SK-N-SH (cell line): ENCODE results near the gene SULT1B1. TPM values are rescaled to one million over a fixed set of nuclear protein-coding genes. Genes with fewer than 3 reads are reported as not detected.
A peak's percentile ranks its signal among the peaks of the same experiment; 100 is the strongest.

Experiments used
- CTCF ChIA-PET: fragments of 300-600, 350-600 bp; formaldehyde crosslinking; extraction: SDS; loops from one replicate; lab custom pipeline; 2021; lab: Yijun Ruan, JAX
- POLR2A ChIA-PET: fragments of 350-600 bp; sonication (Branson Sonifier 250); formaldehyde crosslinking; extraction: SDS; loops from one replicate; lab custom pipeline; 2020; ENCODE audit warnings: antibody characterized with exemption, inconsistent platforms; lab: Yijun Ruan, JAX
- DNase-seq: peaks from one replicate; pipeline ENCODE4 v3.0.0; 2012
- H2AFZ ChIP-seq: fragments of 200-600 bp; sonication (generic); 2 replicates; pipeline ENCODE4 v1.8.1; 2016; ENCODE audit warnings: antibody characterized with exemption, mild to moderate bottlenecking, low read depth
- H3F3A ChIP-seq: fragments of 200-600 bp; sonication (generic); replicated peaks from 2 replicates; pipeline ENCODE3; 2016; ENCODE audit warnings: antibody characterized with exemption, mild to moderate bottlenecking; ENCODE audit not compliant: insufficient read depth
- H3K27ac ChIP-seq, 2 experiments: fragments of 200-500 bp in 1 of 2; fragments of 200-600 bp in 1 of 2; sonication (Bioruptor generic) in 1 of 2; sonication (generic), shearing (Covaris generic) in 1 of 2; 2 replicates each; pipeline versions ENCODE4 v1.5.1 to v1.6.1; 2014 to 2016; ENCODE audit warnings: low read depth in 2 of 2, inconsistent platforms in 1 of 2, low read length in 1 of 2, mild to moderate bottlenecking in 1 of 2, mixed read lengths in 1 of 2
- H3K27me3 ChIP-seq: fragments of 200-600 bp; sonication (generic), shearing (Covaris generic); 2 replicates; pipeline ENCODE4 v1.6.1; 2016; ENCODE audit warnings: mixed run types; ENCODE audit not compliant: insufficient read depth
- H3K36me3 ChIP-seq, 2 experiments: fragments of 200-500 bp in 1 of 2; fragments of 200-600 bp in 1 of 2; sonication (Bioruptor generic) in 1 of 2; sonication (generic) in 1 of 2; replicated peaks in 1 of 2; 2 replicates each; pipeline versions ENCODE3 to v1.5.1; 2014 to 2016; ENCODE audit warnings: low read length in 1 of 2, mild to moderate bottlenecking in 1 of 2; ENCODE audit not compliant: insufficient read depth in 2 of 2, control insufficient read depth in 1 of 2
- H3K4me1 ChIP-seq, 2 experiments: fragments of 200-500 bp in 1 of 2; fragments of 200-600 bp in 1 of 2; sonication (Bioruptor generic) in 1 of 2; sonication (generic), shearing (Covaris generic) in 1 of 2; 2 replicates each; pipeline versions ENCODE4 v1.5.1 to v1.6.1; 2014 to 2016; ENCODE audit warnings: low read depth in 1 of 2, low read length in 1 of 2, mixed run types in 1 of 2; ENCODE audit not compliant: insufficient read depth in 2 of 2, control insufficient read depth in 1 of 2
- H3K4me2 ChIP-seq: fragments of 200-600 bp; sonication (generic), shearing (Covaris generic); 2 replicates; pipeline ENCODE4 v1.6.1; 2017; ENCODE audit warnings: mixed run types
- H3K4me3 ChIP-seq, 2 experiments: fragments of 200-500 bp in 1 of 2; fragments of 200-600 bp in 1 of 2; sonication (Bioruptor generic) in 1 of 2; sonication (generic), shearing (Covaris generic) in 1 of 2; 2 replicates each; pipeline versions ENCODE4 v1.5.1 to v1.8.1; 2014 to 2016; ENCODE audit warnings: low read depth in 2 of 2, inconsistent platforms in 1 of 2, low read length in 1 of 2, mild to moderate bottlenecking in 1 of 2, mixed read lengths in 1 of 2, moderate library complexity in 1 of 2
- H3K79me2 ChIP-seq: fragments of 200-600 bp; sonication (generic); 2 replicates; pipeline ENCODE4 v1.8.1; 2017; ENCODE audit warnings: mild to moderate bottlenecking; ENCODE audit not compliant: insufficient read depth
- H3K9ac ChIP-seq: fragments of 200-600 bp; sonication (generic); 2 replicates; pipeline ENCODE4 v1.6.1; 2017; ENCODE audit warnings: mixed run types
- H3K9me2 ChIP-seq: fragments of 200-600 bp; sonication (generic); 2 replicates; pipeline ENCODE4 v1.6.1; 2017; ENCODE audit warnings: mixed run types
- H3K9me3 ChIP-seq: fragments of 200-600 bp; sonication (generic); 2 replicates; pipeline ENCODE4 v1.6.1; 2017; ENCODE audit warnings: mixed run types, mild to moderate bottlenecking, moderate library complexity
- H4K20me1 ChIP-seq: fragments of 200-600 bp; sonication (generic); 2 replicates; pipeline ENCODE4 v1.6.1; 2017; ENCODE audit warnings: mild to moderate bottlenecking, mixed run types; ENCODE audit not compliant: insufficient read depth
- EP300 ChIP-seq, 2 experiments: IDR thresholded peaks; 2 replicates each; pipeline versions ENCODE4 v1.4.0 to v1.6.1; 2012; ENCODE audit warnings: borderline replicate concordance in 1 of 2, low read depth in 1 of 2, low read length in 1 of 2
- FOSL2 ChIP-seq: IDR thresholded peaks from 2 replicates; pipeline ENCODE4 v1.4.0; 2012; ENCODE audit warnings: low read depth, mild to moderate bottlenecking, moderate library complexity, borderline replicate concordance
- FOXJ3 ChIP-seq: sonication (generic); formaldehyde crosslinking; IDR thresholded peaks from 2 replicates; pipeline ENCODE4 v1.5.1; 2020; ENCODE audit warnings: mild to moderate bottlenecking, missing genetic modification reagents
- FOXM1 ChIP-seq: IDR thresholded peaks from 2 replicates; pipeline ENCODE4 v1.4.0; 2012; ENCODE audit warnings: low read depth, mild to moderate bottlenecking
- JUND ChIP-seq: IDR thresholded peaks from 2 replicates; pipeline ENCODE4 v1.4.0; 2012
- MEF2A ChIP-seq: IDR thresholded peaks from 2 replicates; pipeline ENCODE4 v1.4.0; 2012; ENCODE audit warnings: low read depth, borderline replicate concordance
- NFIC ChIP-seq: IDR thresholded peaks from 2 replicates; pipeline ENCODE4 v1.4.0; 2012; ENCODE audit warnings: borderline replicate concordance
- POLR2AphosphoS5 ChIP-seq: IDR thresholded peaks from 2 replicates; pipeline ENCODE4 v1.6.1; 2012; ENCODE audit warnings: low read depth, low read length
- RXRA ChIP-seq: IDR thresholded peaks from 2 replicates; pipeline ENCODE4 v1.4.0; 2012; ENCODE audit warnings: low read depth, mild to moderate bottlenecking, borderline replicate concordance
- SIN3A ChIP-seq: IDR thresholded peaks from 2 replicates; pipeline ENCODE4 v1.6.1; 2012; ENCODE audit warnings: low read depth, mild to moderate bottlenecking, low read length, moderate library complexity, borderline replicate concordance
- TCF12 ChIP-seq: IDR thresholded peaks from 2 replicates; pipeline ENCODE4 v1.4.0; 2012
- TEAD4 ChIP-seq: IDR thresholded peaks from 2 replicates; pipeline ENCODE4 v1.4.0; 2012; ENCODE audit warnings: mild to moderate bottlenecking, borderline replicate concordance; ENCODE audit not compliant: insufficient read depth
- USF2 ChIP-seq: fragments of 150-350 bp; IDR thresholded peaks from 2 replicates; pipeline ENCODE4 v1.6.1; 2017; ENCODE audit warnings: antibody characterized with exemption, low read length, low read depth, borderline replicate concordance
- WGBS: methylation state at CpG from one replicate; pipeline ENCODE4 v1.1.6; 2017; ENCODE audit warnings: low lambda C conversion rate; 5-methylcytosine and 5-hydroxymethylcytosine counted together
- polyA plus RNA-seq, 3 experiments: library from polyadenylated mRNA; depleted of rRNA; stranded (reverse); fragments of >200 nt; gene quantifications; 2 replicates each; pipeline ENCODE4 v1.2.3, GENCODE V29; 2012
- TF ChIP-seq, protein P1 (sequence below): IDR thresholded peaks from 2 replicates; pipeline ENCODE4 v1.4.0; 2012; ENCODE audit warnings: low read depth, borderline replicate concordance
- TF ChIP-seq, protein P2 (sequence below): IDR thresholded peaks from 2 replicates; pipeline ENCODE4 v1.4.0; 2012; ENCODE audit warnings: low read depth, borderline replicate concordance
- TF ChIP-seq, protein P3 (sequence below): fragments of 200-600 bp; sonication (generic); IDR thresholded peaks from 2 replicates; pipeline ENCODE4 v1.6.1; 2017; ENCODE audit warnings: antibody characterized with exemption, mild to moderate bottlenecking, moderate library complexity
- TF ChIP-seq, protein P4 (sequence below): IDR thresholded peaks from 2 replicates; pipeline ENCODE4 v1.4.0; 2012; ENCODE audit warnings: low read depth

SULT1B1 gene
- 14.7 and 22.4 TPM in 2 replicates for polyA plus RNA-seq (2012; rRNA removed)
- polyA plus RNA-seq (2012; cell fraction: cytosol; rRNA removed): 20.7 and 28.2 TPM in 2 replicates
- 12.9 and 33.9 TPM in 2 replicates for polyA plus RNA-seq (2012; cell fraction: nucleus; rRNA removed)

DNA sequence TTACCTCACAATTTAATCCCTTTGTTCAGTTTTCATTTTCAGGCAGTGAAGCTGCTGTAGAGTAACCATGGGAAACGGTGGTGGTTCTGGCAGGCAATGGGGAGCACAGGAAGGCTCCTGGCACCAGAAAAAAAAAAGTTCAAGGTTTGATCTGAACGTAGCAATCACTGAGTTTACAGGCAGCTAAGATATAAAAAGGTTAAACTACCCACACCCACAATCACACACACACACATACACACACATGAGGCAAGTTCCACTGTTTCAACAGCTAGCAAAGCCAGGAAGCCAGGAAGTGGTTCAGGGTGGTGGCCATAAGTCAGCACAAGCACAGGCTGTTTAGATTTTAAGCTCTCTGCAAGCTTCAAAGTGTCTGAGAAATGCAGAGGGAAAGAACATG, at the start of gene SULT1B1:
Gene SULT1B1 (minus strand): TSS at position 166 of the 400 bp plus-strand sequence. CDS start 5,403 bp downstream, outside the sequence.
- Histone ChIP-seq H3K4me1 (peaks cover 0 to 5% of the 10 kb centered on the region in 2 experiments; a peak in 2 of 4 replicates), H3K27me3 (no peaks in the 10 kb centered on the region), H3K36me3 (peaks cover 0 to 4% of the 10 kb centered on the region in 2 experiments), H3F3A (peaks cover 7% of the 10 kb centered on the region), H3K27ac (peak within 1 kb of the TSS; percentile 76 to 83), H3K4me2 (peak within 1 kb of the TSS; percentile 54; the same call in 1 of the 2 replicates), H3K9me2 (no peaks in the 10 kb centered on the region), H2AFZ (peak within 1 kb of the TSS; percentile 63), H4K20me1 (no peaks in the 10 kb centered on the region), H3K4me3 (peak within 1 kb of the TSS in 1 of 2 experiments; percentile 17; a peak in 1 of 4 replicates), H3K79me2 (peaks cover 31% of the 10 kb centered on the region), H3K9me3 (no peaks in the 10 kb centered on the region), H3K9ac (peak within 1 kb of the TSS; percentile 28; the same call in 1 of the 2 replicates)
- POLR2A ChIA-PET: no interaction called here
- WGBS: 6% methylated on average over 2 of the region's 2 CpGs
- TF ChIP-seq, protein P1, sequence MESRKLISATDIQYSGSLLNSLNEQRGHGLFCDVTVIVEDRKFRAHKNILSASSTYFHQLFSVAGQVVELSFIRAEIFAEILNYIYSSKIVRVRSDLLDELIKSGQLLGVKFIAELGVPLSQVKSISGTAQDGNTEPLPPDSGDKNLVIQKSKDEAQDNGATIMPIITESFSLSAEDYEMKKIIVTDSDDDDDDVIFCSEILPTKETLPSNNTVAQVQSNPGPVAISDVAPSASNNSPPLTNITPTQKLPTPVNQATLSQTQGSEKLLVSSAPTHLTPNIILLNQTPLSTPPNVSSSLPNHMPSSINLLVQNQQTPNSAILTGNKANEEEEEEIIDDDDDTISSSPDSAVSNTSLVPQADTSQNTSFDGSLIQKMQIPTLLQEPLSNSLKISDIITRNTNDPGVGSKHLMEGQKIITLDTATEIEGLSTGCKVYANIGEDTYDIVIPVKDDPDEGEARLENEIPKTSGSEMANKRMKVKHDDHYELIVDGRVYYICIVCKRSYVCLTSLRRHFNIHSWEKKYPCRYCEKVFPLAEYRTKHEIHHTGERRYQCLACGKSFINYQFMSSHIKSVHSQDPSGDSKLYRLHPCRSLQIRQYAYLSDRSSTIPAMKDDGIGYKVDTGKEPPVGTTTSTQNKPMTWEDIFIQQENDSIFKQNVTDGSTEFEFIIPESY: no peak
- no peak for TF ChIP-seq FOXJ3 (CRISPR knock-in tag)
- TF ChIP-seq MEF2A: no peak
- no peak for TF ChIP-seq USF2
- TF ChIP-seq EP300 (IDR thresholded peaks at IDR 0.05; ENCODE audit: borderline replicate concordance in 1 of 2, low read depth in 1 of 2, low read length in 1 of 2): no peak
- no peak for TF ChIP-seq SIN3A
- CTCF ChIA-PET: interaction anchor here (0.6 kb wide), 1 partner anchor 49 kb away, joined by 3 read pairs; no protein-coding TSS in a partner anchor
- DNase-seq: no peak

DNA sequence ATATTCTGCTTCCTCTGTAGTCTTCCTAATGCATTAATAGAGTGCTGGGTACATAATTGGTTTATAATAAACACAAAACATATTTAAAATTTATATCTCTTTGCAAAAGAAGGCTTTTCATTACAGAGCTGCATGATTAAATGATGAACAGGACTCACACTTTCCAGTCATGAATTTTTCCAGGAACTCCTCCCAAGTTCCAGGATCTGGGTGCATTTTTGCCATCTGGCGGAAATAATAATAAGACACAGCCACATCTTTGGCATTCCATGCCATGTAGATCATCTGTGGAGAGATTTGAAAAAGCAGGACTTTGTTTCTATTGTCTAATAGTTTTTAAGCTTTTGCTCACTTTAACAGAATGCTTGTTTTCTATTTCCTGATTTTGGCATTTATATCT, 40.2 kb upstream of the SULT1B1 start:
- 0 out of 2 replicates have a peak overlapping the region, but pooled peaks have one; percentile 16 for H3K4me2 ChIP-seq
- no peaks in the 10 kb centered on the region for H4K20me1 ChIP-seq
- no peaks in the 10 kb centered on the region for H3K27me3 ChIP-seq
- H3K9me2 ChIP-seq: no peaks in the 10 kb centered on the region
- H3K4me3 ChIP-seq: no peak overlapping the region
- WGBS: 44% methylated on average over 1 of the region's 1 CpG
- H3K4me1 ChIP-seq: no peaks in the 10 kb centered on the region
- H3K27ac ChIP-seq: peak overlapping the region; percentile 66 to 71; a peak in 3 of 4 replicates
- peaks cover 17% of the 10 kb centered on the region for H3F3A ChIP-seq
- no peaks in the 10 kb centered on the region for H3K79me2 ChIP-seq
- POLR2A ChIA-PET: no interaction called here
- CTCF ChIA-PET: no interaction called here
- TF ChIP-seq POLR2AphosphoS5 (no peak; the same call in 1 of the 2 replicates), FOSL2 (peak; percentile 33; the same call in 1 of the 2 replicates), USF2 (no peak), TCF12 (peak; percentile 88), EP300 (IDR thresholded peaks at IDR 0.05; ENCODE audit: borderline replicate concordance in 1 of 2, low read depth in 1 of 2, low read length in 1 of 2) (peak; percentile 29 to 83; a peak in 2 of 4 replicates), TEAD4 (peak; percentile 74; the same call in 1 of the 2 replicates), RXRA (peak; percentile 14; the same call in 1 of the 2 replicates), FOXM1 (0 out of 2 replicates have a peak, but pooled peaks have one; percentile 20), NFIC (peak; percentile 29; the same call in 1 of the 2 replicates), JUND (peak; percentile 47; the same call in 1 of the 2 replicates)
- TF ChIP-seq, protein P2, sequence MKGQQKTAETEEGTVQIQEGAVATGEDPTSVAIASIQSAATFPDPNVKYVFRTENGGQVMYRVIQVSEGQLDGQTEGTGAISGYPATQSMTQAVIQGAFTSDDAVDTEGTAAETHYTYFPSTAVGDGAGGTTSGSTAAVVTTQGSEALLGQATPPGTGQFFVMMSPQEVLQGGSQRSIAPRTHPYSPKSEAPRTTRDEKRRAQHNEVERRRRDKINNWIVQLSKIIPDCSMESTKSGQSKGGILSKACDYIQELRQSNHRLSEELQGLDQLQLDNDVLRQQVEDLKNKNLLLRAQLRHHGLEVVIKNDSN: no peak
- TF ChIP-seq, protein P3, sequence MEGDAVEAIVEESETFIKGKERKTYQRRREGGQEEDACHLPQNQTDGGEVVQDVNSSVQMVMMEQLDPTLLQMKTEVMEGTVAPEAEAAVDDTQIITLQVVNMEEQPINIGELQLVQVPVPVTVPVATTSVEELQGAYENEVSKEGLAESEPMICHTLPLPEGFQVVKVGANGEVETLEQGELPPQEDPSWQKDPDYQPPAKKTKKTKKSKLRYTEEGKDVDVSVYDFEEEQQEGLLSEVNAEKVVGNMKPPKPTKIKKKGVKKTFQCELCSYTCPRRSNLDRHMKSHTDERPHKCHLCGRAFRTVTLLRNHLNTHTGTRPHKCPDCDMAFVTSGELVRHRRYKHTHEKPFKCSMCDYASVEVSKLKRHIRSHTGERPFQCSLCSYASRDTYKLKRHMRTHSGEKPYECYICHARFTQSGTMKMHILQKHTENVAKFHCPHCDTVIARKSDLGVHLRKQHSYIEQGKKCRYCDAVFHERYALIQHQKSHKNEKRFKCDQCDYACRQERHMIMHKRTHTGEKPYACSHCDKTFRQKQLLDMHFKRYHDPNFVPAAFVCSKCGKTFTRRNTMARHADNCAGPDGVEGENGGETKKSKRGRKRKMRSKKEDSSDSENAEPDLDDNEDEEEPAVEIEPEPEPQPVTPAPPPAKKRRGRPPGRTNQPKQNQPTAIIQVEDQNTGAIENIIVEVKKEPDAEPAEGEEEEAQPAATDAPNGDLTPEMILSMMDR: 0 out of 2 replicates have a peak, but pooled peaks have one; percentile 22
- TF ChIP-seq, protein P4, sequence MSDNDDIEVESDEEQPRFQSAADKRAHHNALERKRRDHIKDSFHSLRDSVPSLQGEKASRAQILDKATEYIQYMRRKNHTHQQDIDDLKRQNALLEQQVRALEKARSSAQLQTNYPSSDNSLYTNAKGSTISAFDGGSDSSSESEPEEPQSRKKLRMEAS: peak; percentile 39; the same call in 1 of the 2 replicates
- TF ChIP-seq, all 33 proteins: peak for 10
- no peaks in the 10 kb centered on the region for H3K9me3 ChIP-seq
- no peak for DNase-seq
- no peak overlapping the region; the same call in 1 of the 2 replicates for H3K9ac ChIP-seq
- H3K36me3 ChIP-seq: no peaks in the 10 kb centered on the region
- peak overlapping the region; percentile 27; the same call in 1 of the 2 replicates for H2AFZ ChIP-seq
